ENCODE results near the gene DIMT1. TPM values are rescaled to one million over a fixed set of nuclear protein-coding genes. Genes with fewer than 3 reads are reported as not detected.

DIMT1 gene
- total RNA-seq, 4 donors from 2014 or later = 6.0 to 13.1 (median 8.7) TPM

- Histone ChIP-seq H3K4me3 (no peak overlapping the region), H3K27me3 (no peaks in the 10 kb centered on the region), H3K4me1 (peaks cover 0 to 8% (median 6%) of the 10 kb centered on the region in 4 donors), H3K36me3 (no peaks in the 10 kb centered on the region), H3K27ac (peak overlapping the region in 1 of 4 donors; percentile 38), H3K9me3 (no peaks in the 10 kb centered on the region)
- in situ Hi-C loops (cut with MboI; ENCODE audit: low pct_ligation_motif_present in 1 of 4, low pct_unique_long_range_greater_than_20kb in 1 of 4, low sequenced_read_pairs in 3 of 4) (no loop called here), intact Hi-C loops (cut with DNase I; ENCODE audit: low total_unique reads) (no loop called here)
- peak; percentile 14 for DNase-seq
- WGBS, 2 donors (ENCODE audit: low coverage in 1 of 2) = 58 to 64% methylated on average over 6 to 11 of the region's 11 CpGs
- no peak for TF ChIP-seq POLR2A (IDR thresholded peaks at IDR 0.05)
- no peak for TF ChIP-seq POLR2AphosphoS5 (IDR thresholded peaks at IDR 0.05)
- TF ChIP-seq CTCF (IDR thresholded peaks at IDR 0.05) = no peak
- TF ChIP-seq EP300 (IDR thresholded peaks at IDR 0.05; ENCODE audit: low read depth) = no peak
These were observed 28.3 kb upstream of the DIMT1 start for GRCh38 chr5:62431735-62432620.

- H3K9me3 ChIP-seq = no peaks in the 10 kb centered on the region
- H3K36me3 ChIP-seq = no peaks in the 10 kb centered on the region
- TF ChIP-seq CTCF (IDR thresholded peaks at IDR 0.05) = no peak
- TF ChIP-seq EP300 (IDR thresholded peaks at IDR 0.05; ENCODE audit: low read depth) = no peak
- TF ChIP-seq POLR2A (IDR thresholded peaks at IDR 0.05) = no peak
- TF ChIP-seq POLR2AphosphoS5 (IDR thresholded peaks at IDR 0.05) = no peak
- no peak overlapping the region for H3K27ac ChIP-seq
- no peaks in the 10 kb centered on the region for H3K4me1 ChIP-seq
- no peaks in the 10 kb centered on the region for H3K27me3 ChIP-seq
- WGBS, 2 donors (ENCODE audit: low coverage in 1 of 2) = 92 to 100% methylated on average over 1 of the region's 1 CpG
- intact Hi-C loops (cut with DNase I; ENCODE audit: low total_unique reads) (no loop called here), in situ Hi-C loops (cut with MboI; ENCODE audit: low pct_ligation_motif_present in 1 of 4, low pct_unique_long_range_greater_than_20kb in 1 of 4, low sequenced_read_pairs in 3 of 4) (no loop called here)
- no peak for DNase-seq
- no peak overlapping the region for H3K4me3 ChIP-seq
These were observed 21.1 kb upstream of the DIMT1 start for GRCh38 chr5:62424763-62425162.

- no peak overlapping the region for H3K4me3 ChIP-seq
- WGBS, 2 donors (ENCODE audit: low coverage in 1 of 2) = 80 to 91% methylated on average over 1 of the region's 1 CpG
- no peak for TF ChIP-seq CTCF (IDR thresholded peaks at IDR 0.05)
- TF ChIP-seq POLR2A (IDR thresholded peaks at IDR 0.05) = no peak
- no peak for TF ChIP-seq POLR2AphosphoS5 (IDR thresholded peaks at IDR 0.05)
- TF ChIP-seq EP300 (IDR thresholded peaks at IDR 0.05; ENCODE audit: low read depth) = no peak
- H3K4me1 ChIP-seq = no peaks in the 10 kb centered on the region
- H3K27me3 ChIP-seq = no peaks in the 10 kb centered on the region
- intact Hi-C loops (cut with DNase I; ENCODE audit: low total_unique reads) = no loop called here
- in situ Hi-C loops (cut with MboI; ENCODE audit: low pct_ligation_motif_present in 1 of 4, low pct_unique_long_range_greater_than_20kb in 1 of 4, low sequenced_read_pairs in 3 of 4) = no loop called here
- no peak for DNase-seq
- no peaks in the 10 kb centered on the region for H3K36me3 ChIP-seq
- H3K27ac ChIP-seq = no peak overlapping the region
- H3K9me3 ChIP-seq = no peaks in the 10 kb centered on the region
These were observed 17.7 kb upstream of the DIMT1 start for GRCh38 chr5:62421414-62421813.

GRCh38 chr5:62419609-62420008 is 15.9 kb upstream of the DIMT1 start:
- H3K4me3 ChIP-seq = no peak overlapping the region
- no peak for DNase-seq
- intact Hi-C loops (cut with DNase I; ENCODE audit: low total_unique reads) = no loop called here
- H3K4me1 ChIP-seq = no peaks in the 10 kb centered on the region
- no peak overlapping the region for H3K27ac ChIP-seq
- H3K9me3 ChIP-seq = no peaks in the 10 kb centered on the region
- in situ Hi-C loops (cut with MboI; ENCODE audit: low pct_ligation_motif_present in 1 of 4, low pct_unique_long_range_greater_than_20kb in 1 of 4, low sequenced_read_pairs in 3 of 4) = no loop called here
- TF ChIP-seq EP300 (IDR thresholded peaks at IDR 0.05; ENCODE audit: low read depth) (no peak), POLR2AphosphoS5 (IDR thresholded peaks at IDR 0.05) (no peak), CTCF (IDR thresholded peaks at IDR 0.05) (no peak), POLR2A (IDR thresholded peaks at IDR 0.05) (no peak)
- 94 to 96% methylated on average over 3 of the region's 3 CpGs for WGBS, 2 donors (ENCODE audit: low coverage in 1 of 2)
- H3K36me3 ChIP-seq = no peaks in the 10 kb centered on the region
- H3K27me3 ChIP-seq = no peaks in the 10 kb centered on the region
